ENCODE results near the gene AP1S1. TPM values are rescaled to one million over a fixed set of nuclear protein-coding genes. Genes with fewer than 3 reads are reported as not detected.
A peak's percentile ranks its signal among the peaks of the same experiment; 100 is the strongest.

AP1S1 gene
- total RNA-seq, 1 donor from 2014 or later: 90.1 TPM

- peak overlapping the region; percentile 35 for H3K27ac Mint-ChIP-seq (ENCODE audit: unreplicated experiment)
- DNase-seq (ENCODE audit: low read depth, low spot score): no peak
- peaks cover 35% of the 10 kb centered on the region for H3K27me3 Mint-ChIP-seq (ENCODE audit: low read depth)
- H3K9me3 Mint-ChIP-seq: no peaks in the 10 kb centered on the region
- no peak overlapping the region for H3K4me3 Mint-ChIP-seq
- no peaks in the 10 kb centered on the region for H3K4me1 Mint-ChIP-seq
- no peak for TF ChIP-seq CTCF (conservative IDR thresholded peaks at IDR 0.05)
- H3K36me3 Mint-ChIP-seq (ENCODE audit: low read depth): no peaks in the 10 kb centered on the region
These were observed 51.8 kb downstream of the AP1S1 start for GRCh38 chr7:101205901-101206664.

GRCh38 chr7:101206665-101207042 lies 52.4 kb downstream of the AP1S1 start:
- TF ChIP-seq CTCF (conservative IDR thresholded peaks at IDR 0.05): no peak
- Mint-ChIP-seq H3K36me3 (ENCODE audit: low read depth) (no peaks in the 10 kb centered on the region), H3K4me1 (no peaks in the 10 kb centered on the region), H3K27me3 (ENCODE audit: low read depth) (peaks cover 29% of the 10 kb centered on the region), H3K9me3 (no peaks in the 10 kb centered on the region), H3K4me3 (no peak overlapping the region), H3K27ac (ENCODE audit: unreplicated experiment) (peak overlapping the region; percentile 67)
- DNase-seq (ENCODE audit: low read depth, low spot score): no peak

DNA sequence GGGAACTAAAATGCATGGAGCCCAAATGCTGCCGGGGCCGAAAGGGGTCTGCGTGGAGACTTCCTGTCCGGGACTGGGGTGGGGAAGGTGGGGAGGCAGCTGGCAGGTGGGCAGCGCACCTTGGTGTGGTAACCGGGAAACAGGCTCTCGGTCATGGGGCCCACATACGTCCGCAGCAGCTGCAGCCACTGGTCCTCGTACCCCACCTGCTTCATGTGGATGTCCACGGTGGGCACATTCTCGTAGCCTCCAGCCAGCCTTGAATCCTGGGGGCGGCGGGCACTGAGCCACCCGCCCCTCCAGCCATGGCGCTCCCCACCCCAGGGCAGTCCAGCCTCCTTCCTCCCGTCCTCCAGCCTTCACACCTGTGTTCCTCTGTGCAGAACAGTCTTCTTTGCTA lies 53.2 kb downstream of the AP1S1 start:
- DNase-seq (ENCODE audit: low read depth, low spot score): no peak
- TF ChIP-seq CTCF (conservative IDR thresholded peaks at IDR 0.05): no peak
- no peaks in the 10 kb centered on the region for H3K9me3 Mint-ChIP-seq
- no peak overlapping the region for H3K4me3 Mint-ChIP-seq
- no peak overlapping the region for H3K27ac Mint-ChIP-seq (ENCODE audit: unreplicated experiment)
- no peaks in the 10 kb centered on the region for H3K4me1 Mint-ChIP-seq
- peaks cover 23% of the 10 kb centered on the region for H3K27me3 Mint-ChIP-seq (ENCODE audit: low read depth)
- H3K36me3 Mint-ChIP-seq (ENCODE audit: low read depth): no peaks in the 10 kb centered on the region

DNA sequence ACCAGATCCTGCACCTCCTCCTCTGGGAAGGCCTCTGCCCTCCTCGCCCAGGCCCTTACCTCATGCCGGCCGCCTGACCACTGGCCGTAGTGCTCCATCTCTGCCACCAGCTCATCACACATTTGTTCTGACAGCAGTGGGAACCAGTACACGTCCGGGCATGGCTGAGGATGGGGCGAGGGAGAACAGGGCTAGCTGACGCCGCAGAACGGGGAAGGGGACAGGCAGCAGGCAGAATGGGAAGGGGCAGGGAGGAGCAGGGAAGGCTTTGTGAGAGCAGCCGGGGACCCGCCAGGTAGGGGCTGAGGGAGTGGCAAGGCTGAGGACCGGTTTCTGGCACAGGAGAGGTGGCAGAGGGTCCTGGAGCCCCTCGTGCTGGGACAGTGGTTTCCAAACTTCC lies 54.5 kb downstream of the AP1S1 start:
- Mint-ChIP-seq H3K36me3 (ENCODE audit: low read depth) (no peaks in the 10 kb centered on the region), H3K4me1 (no peaks in the 10 kb centered on the region), H3K27me3 (ENCODE audit: low read depth) (peaks cover 10% of the 10 kb centered on the region), H3K9me3 (no peaks in the 10 kb centered on the region), H3K27ac (ENCODE audit: unreplicated experiment) (peak overlapping the region; percentile 50), H3K4me3 (no peak overlapping the region)
- DNase-seq (ENCODE audit: low read depth, low spot score): no peak
- no peak for TF ChIP-seq CTCF (conservative IDR thresholded peaks at IDR 0.05)

DNA sequence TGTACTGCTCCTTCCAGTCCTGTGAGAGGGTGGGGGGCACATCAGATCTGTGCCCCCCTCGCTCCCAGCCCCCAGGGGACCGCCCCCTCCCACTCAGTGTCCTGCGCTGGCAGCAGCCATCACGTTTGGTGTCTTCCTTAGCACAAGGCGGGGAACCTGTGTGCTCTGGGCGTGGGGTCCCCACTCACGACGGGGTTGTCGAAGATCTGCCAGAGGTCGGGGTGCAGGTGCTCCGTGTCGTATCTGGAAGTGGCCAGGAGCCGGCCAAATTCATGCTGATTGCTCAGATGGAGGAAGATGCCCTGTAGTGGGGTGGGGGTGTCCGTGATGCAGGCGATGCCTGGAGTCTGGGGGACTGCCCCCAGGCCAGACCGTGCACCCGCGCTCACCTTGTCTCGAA lies 55.9 kb downstream of the AP1S1 start:
- Mint-ChIP-seq H3K4me3 (no peak overlapping the region), H3K27me3 (ENCODE audit: low read depth) (peaks cover 2% of the 10 kb centered on the region), H3K36me3 (ENCODE audit: low read depth) (no peaks in the 10 kb centered on the region), H3K27ac (ENCODE audit: unreplicated experiment) (no peak overlapping the region), H3K9me3 (no peaks in the 10 kb centered on the region), H3K4me1 (no peaks in the 10 kb centered on the region)
- no peak for TF ChIP-seq CTCF (conservative IDR thresholded peaks at IDR 0.05)
- no peak for DNase-seq (ENCODE audit: low read depth, low spot score)

Small RNAs within 50 kb of the gene (microRNA-seq; reads per million reads assigned to microRNA genes)
- not detected for gene MIR4653

Other genes with a start within 250 kb of the AP1S1 start
- 0.16 TPM in 1 of 2 replicates, not detected in the other for gene MUC3A, start 204.9 kb upstream of the AP1S1 start, total RNA-seq
- gene MUC12, start 184.9 kb upstream of the AP1S1 start, total RNA-seq: 4.9 and 7.8 TPM in 2 replicates
- gene MUC17, start 134.4 kb upstream of the AP1S1 start, total RNA-seq: not detected in 2 replicates
- gene TRIM56, start 69.0 kb upstream of the AP1S1 start, total RNA-seq: 16.0 and 17.2 TPM in 2 replicates
- gene SERPINE1, start 27.4 kb upstream of the AP1S1 start, total RNA-seq: 0.07 TPM in 1 of 2 replicates, not detected in the other
- 8.7 and 9.1 TPM in 2 replicates for gene VGF, start 11.1 kb downstream of the AP1S1 start, total RNA-seq
- 0.70 and 1.7 TPM in 2 replicates for gene NAT16, start 25.8 kb downstream of the AP1S1 start, total RNA-seq
- gene MOGAT3, start 46.6 kb downstream of the AP1S1 start, total RNA-seq: not detected in 2 replicates
- gene PLOD3, start 63.1 kb downstream of the AP1S1 start, total RNA-seq: 86.9 and 98.0 TPM in 2 replicates
- 53.3 and 53.7 TPM in 2 replicates for gene ZNHIT1, start 63.7 kb downstream of the AP1S1 start, total RNA-seq
- 9.1 and 10.4 TPM in 2 replicates for gene CLDN15, start 83.3 kb downstream of the AP1S1 start, total RNA-seq
- 104 and 106 TPM in 2 replicates for gene FIS1, start 90.6 kb downstream of the AP1S1 start, total RNA-seq
- gene IFT22, start 167.3 kb downstream of the AP1S1 start, total RNA-seq: 48.0 and 54.3 TPM in 2 replicates
- 38.3 and 39.2 TPM in 2 replicates for gene COL26A1, start 208.4 kb downstream of the AP1S1 start, total RNA-seq